H1 (cell line): Measurements from ENCODE around the gene JAG1. TPM values are rescaled to one million over a fixed set of nuclear protein-coding genes. Genes with fewer than 3 reads are reported as not detected.

Experiments
- CTCF ChIA-PET: fragments of 300-600 bp; sonication (Branson Sonifier 250); formaldehyde crosslinking; loops from one replicate; lab custom pipeline; 2021; ENCODE audit not compliant: partially characterized antibody; lab: Charles Lee
- POLR2A ChIA-PET: fragments of 300-600 bp; sonication (Branson Sonifier 250); formaldehyde crosslinking; loops from one replicate; lab custom pipeline; 2021; ENCODE audit warnings: inconsistent platforms; ENCODE audit not compliant: partially characterized antibody; lab: Charles Lee
- DNase-seq, 2 experiments: peaks; one replicate each; pipeline versions ENCODE4 v3.0.0 to v3.0.0-alpha.2; 2010 to 2022; ENCODE audit warnings: low spot score in 2 of 2, low read depth in 1 of 2, mixed read lengths in 1 of 2
- FAIRE-seq: peaks from 2 replicates; lab custom pipeline; 2011; peaks lifted over from hg19 to GRCh38; lab: Jason Lieb, UNC
- H2AFZ ChIP-seq: 2 replicates; pipeline ENCODE4 v1.8.1; 2012; ENCODE audit warnings: low read length, inconsistent platforms
- H2AK5ac ChIP-seq: 2 replicates; pipeline ENCODE4 v1.6.1; 2013; ENCODE audit warnings: low read depth, low read length
- H2BK120ac ChIP-seq: replicated peaks from 2 replicates; pipeline ENCODE3; 2013; ENCODE audit warnings: low read depth, low read length, inconsistent platforms
- H2BK12ac ChIP-seq: 2 replicates; pipeline ENCODE4 v1.6.1; 2013; ENCODE audit warnings: low read depth, low read length
- H2BK15ac ChIP-seq: 2 replicates; pipeline ENCODE4 v1.6.1; 2013; ENCODE audit warnings: low read length
- H2BK20ac ChIP-seq: 2 replicates; pipeline ENCODE4 v1.6.1; 2013; ENCODE audit warnings: low read length
- H2BK5ac ChIP-seq: 2 replicates; pipeline ENCODE4 v1.6.1; 2013; ENCODE audit warnings: low read depth, low read length
- H3K14ac ChIP-seq: 2 replicates; pipeline ENCODE4 v1.6.1; 2013; ENCODE audit warnings: inconsistent platforms; ENCODE audit not compliant: insufficient read length
- H3K18ac ChIP-seq: 2 replicates; pipeline ENCODE4 v1.6.1; 2013; ENCODE audit warnings: low read length; ENCODE audit errors: extremely low read depth
- H3K23ac ChIP-seq: 2 replicates; pipeline ENCODE4 v1.6.1; 2013; ENCODE audit warnings: inconsistent platforms; ENCODE audit not compliant: insufficient read length
- H3K23me2 ChIP-seq: 2 replicates; pipeline ENCODE4 v1.6.1; 2013; ENCODE audit warnings: low read depth, low read length
- H3K27ac ChIP-seq: 2 replicates; pipeline ENCODE4 v1.6.1; 2011; ENCODE audit warnings: low read depth, low read length, inconsistent platforms
- H3K27me3 ChIP-seq, 4 experiments: replicated peaks in 1 of 4; 1 replicate in 1 of 4; 2 replicates in 3 of 4; pipeline versions ENCODE4 v1.6.1 to v1.8.1; 2011 to 2013; ENCODE audit warnings: low read length in 3 of 4, mild to moderate bottlenecking in 3 of 4, inconsistent platforms in 2 of 4, mixed read lengths in 2 of 4, moderate library complexity in 1 of 4; ENCODE audit not compliant: control insufficient read depth in 3 of 4, insufficient read depth in 3 of 4; ENCODE audit errors: extremely low read depth in 1 of 4
- H3K36me3 ChIP-seq, 4 experiments: 2 replicates each; pipeline versions ENCODE4 v1.6.1 to v1.8.1; 2011 to 2013; ENCODE audit warnings: mild to moderate bottlenecking in 4 of 4, low read length in 3 of 4, moderate library complexity in 2 of 4, control low read depth in 1 of 4, inconsistent platforms in 1 of 4; ENCODE audit not compliant: insufficient read depth in 4 of 4, control insufficient read depth in 2 of 4
- H3K4ac ChIP-seq: replicated peaks from 2 replicates; pipeline ENCODE3; 2013; ENCODE audit warnings: low read length, low read depth, mixed read lengths, inconsistent platforms; ENCODE audit not compliant: insufficient read length
- H3K4me1 ChIP-seq, 4 experiments: replicated peaks in 1 of 4; 1 replicate in 1 of 4; 2 replicates in 3 of 4; pipeline versions ENCODE4 v1.6.1 to v1.8.1; 2011 to 2013; ENCODE audit warnings: low read length in 3 of 4, inconsistent platforms in 2 of 4, mixed read lengths in 1 of 4; ENCODE audit not compliant: insufficient read depth in 4 of 4, control insufficient read depth in 3 of 4
- H3K4me2 ChIP-seq, 2 experiments: 2 replicates each; pipeline versions ENCODE4 v1.6.1 to v1.8.1; 2011 to 2013; ENCODE audit warnings: low read depth in 2 of 2, low read length in 2 of 2, control low read depth in 1 of 2, inconsistent platforms in 1 of 2, mild to moderate bottlenecking in 1 of 2; ENCODE audit not compliant: insufficient read depth in 1 of 2
- H3K4me3 ChIP-seq, 4 experiments: fragments of 200-600, 300-600 bp in 1 of 4; sonication (generic), shearing (Covaris generic), sonication (Bioruptor Twin) in 1 of 4; 2 replicates each; pipeline versions ENCODE4 v1.5.1 to v1.8.1; 2011 to 2016; ENCODE audit warnings: low read length in 4 of 4, low read depth in 3 of 4, control low read depth in 2 of 4, inconsistent platforms in 2 of 4, mild to moderate bottlenecking in 2 of 4, mixed read lengths in 1 of 4, moderate library complexity in 1 of 4; ENCODE audit not compliant: insufficient read depth in 2 of 4; ENCODE audit errors: extremely low read depth in 1 of 4
- H3K56ac ChIP-seq: replicated peaks from 2 replicates; pipeline ENCODE3; 2013; ENCODE audit warnings: low read depth, mild to moderate bottlenecking, mixed read lengths, low read length, inconsistent platforms; ENCODE audit not compliant: insufficient read length
- H3K79me1 ChIP-seq: 2 replicates; pipeline ENCODE4 v1.6.1; 2013; ENCODE audit warnings: low read depth, low read length, control low read depth
- H3K79me2 ChIP-seq, 2 experiments: 2 replicates each; pipeline versions ENCODE4 v1.6.1 to v1.8.1; 2012 to 2013; ENCODE audit warnings: low read length in 2 of 2, mild to moderate bottlenecking in 2 of 2, inconsistent platforms in 1 of 2; ENCODE audit not compliant: insufficient read depth in 2 of 2, control insufficient read depth in 1 of 2
- H3K9ac ChIP-seq, 4 experiments: replicated peaks in 1 of 4; 1 replicate in 1 of 4; 2 replicates in 3 of 4; pipeline versions ENCODE4 v1.6.1 to v1.8.1; 2011 to 2013; ENCODE audit warnings: low read depth in 3 of 4, low read length in 3 of 4, control low read depth in 2 of 4, mild to moderate bottlenecking in 2 of 4, moderate library complexity in 2 of 4, inconsistent platforms in 1 of 4; ENCODE audit errors: extremely low read depth in 1 of 4
- H3K9me3 ChIP-seq, 2 experiments: 2 replicates each; pipeline versions ENCODE4 v1.6.1 to v1.8.1; 2012 to 2013; ENCODE audit warnings: mild to moderate bottlenecking in 2 of 2, moderate library complexity in 2 of 2, control low read depth in 1 of 2, inconsistent platforms in 1 of 2, low read depth in 1 of 2, low read length in 1 of 2, mixed read lengths in 1 of 2; ENCODE audit not compliant: insufficient read depth in 2 of 2
- H4K20me1 ChIP-seq, 2 experiments: replicated peaks in 1 of 2; 2 replicates each; pipeline versions ENCODE3 to v1.8.1; 2011 to 2013; ENCODE audit warnings: inconsistent platforms in 2 of 2, low read length in 2 of 2, mild to moderate bottlenecking in 1 of 2; ENCODE audit not compliant: insufficient read depth in 2 of 2, control insufficient read depth in 1 of 2
- H4K5ac ChIP-seq: 2 replicates; pipeline ENCODE4 v1.6.1; 2013; ENCODE audit warnings: low read length, low read depth, mixed read lengths, inconsistent platforms; ENCODE audit not compliant: insufficient read length
- H4K8ac ChIP-seq: 2 replicates; pipeline ENCODE4 v1.8.0; 2013; ENCODE audit warnings: mild to moderate bottlenecking, moderate library complexity, low read length, inconsistent platforms; ENCODE audit not compliant: insufficient read depth; ENCODE audit errors: extremely low read depth
- H4K91ac ChIP-seq: replicated peaks from 2 replicates; pipeline ENCODE3; 2013; ENCODE audit warnings: low read length, mixed read lengths, inconsistent platforms; ENCODE audit not compliant: insufficient read length
- BCL11A ChIP-seq, 2 experiments: IDR thresholded peaks; one replicate each; pipeline ENCODE4 v1.6.1; 2011; ENCODE audit warnings: low read depth in 2 of 2, low read length in 2 of 2, mild to moderate bottlenecking in 2 of 2
- CHD1 ChIP-seq: IDR thresholded peaks from 2 replicates; pipeline ENCODE4 v1.6.1; 2012; ENCODE audit warnings: low read depth, low read length, improper control_type of control experiment
- EGR1 ChIP-seq: IDR thresholded peaks from 2 replicates; pipeline ENCODE4 v1.6.1; 2011; ENCODE audit warnings: low read depth, low read length, borderline replicate concordance
- KDM4A ChIP-seq: IDR thresholded peaks from one replicate; pipeline ENCODE4 v1.7.1; 2012; ENCODE audit warnings: low read depth, mild to moderate bottlenecking, moderate library complexity, low read length, inconsistent platforms; ENCODE audit not compliant: severe bottlenecking
- SIN3A ChIP-seq, 2 experiments: IDR thresholded peaks in 1 of 2; conservative IDR thresholded peaks in 1 of 2; 2 replicates each; pipeline ENCODE4 v1.6.1; 2011 to 2012; ENCODE audit warnings: low read length in 2 of 2, improper control_type of control experiment in 1 of 2, low read depth in 1 of 2, mild to moderate bottlenecking in 1 of 2
- SP4 ChIP-seq: IDR thresholded peaks from 2 replicates; pipeline ENCODE4 v1.6.1; 2012; ENCODE audit warnings: low read length, inconsistent platforms
- TEAD4 ChIP-seq: IDR thresholded peaks from 2 replicates; pipeline ENCODE4 v1.6.1; 2012; ENCODE audit warnings: low read depth, low read length, inconsistent platforms, mixed read lengths
- WGBS, 2 experiments: shearing (Covaris generic) in 1 of 2; methylation state at CpG; one replicate each; pipeline versions ENCODE4 v1.1.6 to v1.1.7; 2013 to 2015; ENCODE audit warnings: low lambda C conversion rate in 2 of 2, mixed read lengths in 2 of 2, inconsistent platforms in 1 of 2, low coverage in 1 of 2, missing lambda C conversion rate in 1 of 2; ENCODE audit not compliant: insufficient replicate concordance in 2 of 2, insufficient coverage in 1 of 2, insufficient read length in 1 of 2; ENCODE audit errors: extremely low coverage in 1 of 2, missing lambda C conversion rate in 1 of 2; 5-methylcytosine and 5-hydroxymethylcytosine counted together
- polyA plus RNA-seq, 7 experiments: library from polyadenylated mRNA; depleted of rRNA in 3 of 7; stranded (reverse) in 5 of 7; unstranded in 2 of 7; fragments of >200 nt in 5 of 7; fragments of 200-250 nt in 2 of 7; gene quantifications; 1 replicate in 5 of 7; 2 replicates in 1 of 7; 4 replicates in 1 of 7; pipeline versions ENCODE4 v1.2.1 to v1.2.3, GENCODE V29; 2011 to 2013; ENCODE audit warnings: missing spikeins in 2 of 7, mixed read lengths in 2 of 7
- total RNA-seq: library from RNA; stranded (reverse); fragmentation: NEBNext Ultra II Directional; extraction: Animal tissue kit (Norgen Biotek cat#: 25700); gene quantifications from 2 replicates; pipeline ENCODE4 v1.2.1, GENCODE V29; 2021
- TF ChIP-seq, protein P1 (sequence below): IDR thresholded peaks from 2 replicates; pipeline ENCODE4 v1.6.1; 2011; ENCODE audit warnings: low read length, improper control_type of control experiment

Gene JAG1
- total and polyA plus RNA-seq, 2 of the 8 experiments (the other 6 are each of a cell fraction or from before 2014, with no cell fraction given): 13.5 to 27.3 TPM

DNA sequence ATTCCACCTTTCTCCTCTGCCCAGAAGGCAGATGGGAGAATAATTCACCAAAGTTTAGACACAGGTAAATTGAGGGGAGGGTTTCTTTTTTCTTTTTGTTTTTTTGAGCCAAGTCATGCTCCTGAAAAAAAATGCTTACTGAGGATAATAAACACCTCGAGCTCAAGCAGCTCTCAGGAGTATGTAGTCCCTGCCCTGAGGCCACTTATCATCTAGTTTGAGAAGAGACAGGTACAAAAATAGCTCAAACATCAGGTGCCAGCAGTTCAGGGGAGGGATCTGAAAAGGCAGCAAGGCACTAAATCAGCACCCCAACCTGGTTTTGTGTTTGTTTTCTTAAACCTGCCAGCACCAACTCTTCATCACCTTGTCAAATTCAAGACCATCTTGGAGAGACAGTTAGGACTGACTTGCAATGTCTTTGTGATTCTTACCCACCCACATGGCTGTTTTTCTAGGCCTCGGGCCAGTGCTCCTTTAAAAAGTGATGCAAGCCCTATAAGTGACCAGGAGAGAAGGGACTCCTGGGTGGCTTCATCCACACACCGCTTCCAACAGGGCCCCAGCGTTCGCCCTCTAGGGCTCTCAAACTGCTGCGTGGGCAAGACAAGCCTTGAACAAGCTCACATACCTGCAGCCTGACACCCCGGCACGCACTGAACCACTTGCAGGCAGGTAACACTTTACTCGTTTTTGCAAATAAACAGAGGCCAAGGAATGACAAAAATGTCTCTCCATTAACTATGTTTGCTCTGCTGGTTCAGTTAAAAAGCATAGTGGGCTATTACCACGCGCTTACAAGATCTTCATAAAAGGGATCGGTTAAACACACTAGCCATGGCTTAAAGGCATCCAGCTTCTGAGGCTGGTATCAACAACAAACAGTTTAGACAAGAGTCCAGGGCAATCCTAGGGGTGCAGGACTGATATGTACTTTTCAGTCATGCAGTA, 13.9 kb downstream of the JAG1 start:
- Histone ChIP-seq H3K79me2 (peaks cover 12 to 78% of the 10 kb centered on the region in 2 experiments), H2BK120ac (no peak overlapping the region), H3K9ac (no peak overlapping the region), H3K23me2 (no peaks in the 10 kb centered on the region), H3K9me3 (no peaks in the 10 kb centered on the region), H3K4ac (no peak overlapping the region), H3K79me1 (peaks cover 28% of the 10 kb centered on the region), H3K27me3 (no peaks in the 10 kb centered on the region), H3K14ac (no peak overlapping the region), H3K56ac (no peak overlapping the region), H3K23ac (no peak overlapping the region), H3K27ac (no peak overlapping the region), H3K4me1 (peaks cover 19 to 43% (median 29%) of the 10 kb centered on the region in 4 experiments), H2BK5ac (peak overlapping the region; percentile 68), H4K5ac (peak overlapping the region; percentile 9), H2AK5ac (peak overlapping the region; percentile 94; the same call in 1 of the 2 replicates), H3K4me2 (peak overlapping the region; percentile 12 to 62; a peak in 3 of 4 replicates), H2BK20ac (no peak overlapping the region), H4K91ac (no peak overlapping the region), H3K4me3 (no peak overlapping the region), H4K8ac (peak overlapping the region; percentile 29; the same call in 1 of the 2 replicates), H2AFZ (no peak overlapping the region), H4K20me1 (peaks cover 6 to 32% of the 10 kb centered on the region in 2 experiments), H2BK15ac (no peak overlapping the region; the same call in 1 of the 2 replicates), H3K36me3 (peaks cover 13 to 77% (median 35%) of the 10 kb centered on the region in 4 experiments), H3K18ac (no peak overlapping the region; the same call in 1 of the 2 replicates), H2BK12ac (peak overlapping the region; percentile 94; the same call in 1 of the 2 replicates)
- TF ChIP-seq SIN3A (conservative IDR thresholded peaks at IDR 0.05 in 1 of 2, IDR thresholded peaks at IDR 0.05 in 1 of 2; ENCODE audit: low read depth in 1 of 2, low read length in 2 of 2): no peak
- TF ChIP-seq SP4: no peak
- TF ChIP-seq, protein P1, sequence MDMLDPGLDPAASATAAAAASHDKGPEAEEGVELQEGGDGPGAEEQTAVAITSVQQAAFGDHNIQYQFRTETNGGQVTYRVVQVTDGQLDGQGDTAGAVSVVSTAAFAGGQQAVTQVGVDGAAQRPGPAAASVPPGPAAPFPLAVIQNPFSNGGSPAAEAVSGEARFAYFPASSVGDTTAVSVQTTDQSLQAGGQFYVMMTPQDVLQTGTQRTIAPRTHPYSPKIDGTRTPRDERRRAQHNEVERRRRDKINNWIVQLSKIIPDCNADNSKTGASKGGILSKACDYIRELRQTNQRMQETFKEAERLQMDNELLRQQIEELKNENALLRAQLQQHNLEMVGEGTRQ: no peak
- TF ChIP-seq BCL11A (IDR thresholded peaks at IDR 0.05; ENCODE audit: low read depth in 2 of 2, low read length in 2 of 2): no peak
- TF ChIP-seq TEAD4: 0 out of 2 replicates have a peak, but pooled peaks have one; percentile 22
- no peak for TF ChIP-seq EGR1
- no peak for TF ChIP-seq KDM4A
- TF ChIP-seq CHD1: no peak
- DNase-seq (no peak), FAIRE-seq (no peak)
- CTCF ChIA-PET: interaction anchor here (1.0 to 2.1 kb wide), 7 partner anchors 12 to 883 kb away, joined by 3 to 14 read pairs (median 4); no protein-coding TSS in a partner anchor
- POLR2A ChIA-PET: interaction anchor here (0.8 to 1.7 kb wide), 5 partner anchors 10 to 312 kb away, joined by 3 to 8 read pairs (median 4); partner anchors contain the start of gene JAG1
- 64% methylated on average over 12 of the region's 12 CpGs; no CpG with 5 or more reads in 1 of the 2 experiments for WGBS, 2 experiments
